Chondrocyte (in vitro differentiated cells): ENCODE results near the gene APOBR. TPM values are rescaled to one million over a fixed set of nuclear protein-coding genes. Genes with fewer than 3 reads are reported as not detected.

Experiments used
- DNase-seq: peaks from one replicate; pipeline ENCODE4 v3.0.0; 2021; ENCODE audit warnings: mixed read lengths, low spot score
- H3K27ac Mint-ChIP-seq: one replicate; pipeline ENCODE4 v1.8.0; 2021; ENCODE audit warnings: mild to moderate bottlenecking, moderate library complexity, mixed read lengths; ENCODE audit not compliant: unreplicated experiment
- H3K27me3 Mint-ChIP-seq: 2 replicates; pipeline ENCODE4 v1.8.0; 2021; ENCODE audit warnings: low read depth, mixed read lengths
- H3K36me3 Mint-ChIP-seq: 2 replicates; pipeline ENCODE4 v1.8.0; 2021; ENCODE audit warnings: low read depth, mixed read lengths
- H3K4me1 Mint-ChIP-seq: 2 replicates; pipeline ENCODE4 v1.8.0; 2021; ENCODE audit warnings: low read depth, mild to moderate bottlenecking, mixed read lengths
- H3K4me3 Mint-ChIP-seq: one replicate; pipeline ENCODE4 v1.8.0; 2021; ENCODE audit warnings: mild to moderate bottlenecking, moderate library complexity, mixed read lengths; ENCODE audit not compliant: unreplicated experiment
- H3K9me3 Mint-ChIP-seq: 2 replicates; pipeline ENCODE4 v1.8.0; 2021; ENCODE audit warnings: low read depth, mixed read lengths
- total RNA-seq: library from RNA; stranded (reverse); gene quantifications from 3 replicates; pipeline ENCODE4 v1.2.1, GENCODE V29; 2021
- TF ChIP-seq, protein P1 (sequence below): fragments of 200-600 bp; sonication (generic); IDR thresholded peaks from 2 replicates; pipeline ENCODE4 v1.5.0; 2021; ENCODE audit warnings: antibody characterized with exemption, mild to moderate bottlenecking, moderate library complexity

APOBR gene
- total RNA-seq, 1 donor from 2014 or later = 0.07 TPM

- Mint-ChIP-seq H3K27me3 (peaks cover 11% of the 10 kb centered on the region), H3K9me3 (no peaks in the 10 kb centered on the region), H3K4me1 (no peaks in the 10 kb centered on the region), H3K36me3 (no peaks in the 10 kb centered on the region), H3K27ac (no peak overlapping the region), H3K4me3 (no peak overlapping the region)
- TF ChIP-seq, protein P1, sequence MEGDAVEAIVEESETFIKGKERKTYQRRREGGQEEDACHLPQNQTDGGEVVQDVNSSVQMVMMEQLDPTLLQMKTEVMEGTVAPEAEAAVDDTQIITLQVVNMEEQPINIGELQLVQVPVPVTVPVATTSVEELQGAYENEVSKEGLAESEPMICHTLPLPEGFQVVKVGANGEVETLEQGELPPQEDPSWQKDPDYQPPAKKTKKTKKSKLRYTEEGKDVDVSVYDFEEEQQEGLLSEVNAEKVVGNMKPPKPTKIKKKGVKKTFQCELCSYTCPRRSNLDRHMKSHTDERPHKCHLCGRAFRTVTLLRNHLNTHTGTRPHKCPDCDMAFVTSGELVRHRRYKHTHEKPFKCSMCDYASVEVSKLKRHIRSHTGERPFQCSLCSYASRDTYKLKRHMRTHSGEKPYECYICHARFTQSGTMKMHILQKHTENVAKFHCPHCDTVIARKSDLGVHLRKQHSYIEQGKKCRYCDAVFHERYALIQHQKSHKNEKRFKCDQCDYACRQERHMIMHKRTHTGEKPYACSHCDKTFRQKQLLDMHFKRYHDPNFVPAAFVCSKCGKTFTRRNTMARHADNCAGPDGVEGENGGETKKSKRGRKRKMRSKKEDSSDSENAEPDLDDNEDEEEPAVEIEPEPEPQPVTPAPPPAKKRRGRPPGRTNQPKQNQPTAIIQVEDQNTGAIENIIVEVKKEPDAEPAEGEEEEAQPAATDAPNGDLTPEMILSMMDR = no peak
- DNase-seq = no peak
These were observed 10.4 kb downstream of the APOBR start for GRCh38 chr16:28504707-28505404.

- H3K27me3 Mint-ChIP-seq = peaks cover 11% of the 10 kb centered on the region
- no peaks in the 10 kb centered on the region for H3K36me3 Mint-ChIP-seq
- H3K4me1 Mint-ChIP-seq = no peaks in the 10 kb centered on the region
- H3K4me3 Mint-ChIP-seq = no peak overlapping the region
- no peaks in the 10 kb centered on the region for H3K9me3 Mint-ChIP-seq
- TF ChIP-seq, protein P1 = no peak
- H3K27ac Mint-ChIP-seq = no peak overlapping the region
- no peak for DNase-seq
These were observed 11.2 kb downstream of the APOBR start for GRCh38 chr16:28505489-28506137.

- no peak overlapping the region for H3K27ac Mint-ChIP-seq
- H3K4me1 Mint-ChIP-seq = peaks cover 7% of the 10 kb centered on the region
- DNase-seq = no peak
- H3K36me3 Mint-ChIP-seq = no peaks in the 10 kb centered on the region
- TF ChIP-seq, protein P1 = no peak
- peaks cover 5% of the 10 kb centered on the region for H3K27me3 Mint-ChIP-seq
- H3K9me3 Mint-ChIP-seq = no peaks in the 10 kb centered on the region
- no peak overlapping the region for H3K4me3 Mint-ChIP-seq
These were observed 16.6 kb downstream of the APOBR start for GRCh38 chr16:28511031-28511430.

- no peak for DNase-seq
- no peaks in the 10 kb centered on the region for H3K27me3 Mint-ChIP-seq
- no peak overlapping the region for H3K27ac Mint-ChIP-seq
- no peak overlapping the region for H3K4me3 Mint-ChIP-seq
- H3K9me3 Mint-ChIP-seq = no peaks in the 10 kb centered on the region
- H3K36me3 Mint-ChIP-seq = no peaks in the 10 kb centered on the region
- TF ChIP-seq, protein P1 = no peak
- peaks cover 7% of the 10 kb centered on the region for H3K4me1 Mint-ChIP-seq
These were observed 17.7 kb downstream of the APOBR start for GRCh38 chr16:28511801-28512789.
